HEK293T (cell line): Measurements from ENCODE around the gene NTPCR.

ENCODE experiments used
- CTCF ChIA-PET: fragments of 350-600 bp; formaldehyde crosslinking; extraction: SDS; loops from one replicate; lab custom pipeline; 2021; ENCODE audit warnings: antibody characterized with exemption, inconsistent platforms; lab: Yijun Ruan, JAX
- POLR2A ChIA-PET: fragments of 350-600 bp; formaldehyde crosslinking; extraction: SDS; loops from one replicate; lab custom pipeline; 2020; ENCODE audit warnings: antibody characterized with exemption, inconsistent platforms; lab: Yijun Ruan, JAX
- DNase-seq: peaks from one replicate; pipeline ENCODE4 v3.0.0; 2012; ENCODE audit warnings: mixed read lengths; ENCODE audit errors: extremely low spot score
- ARNT ChIP-seq: fragments of 450-650 bp; IDR thresholded peaks from 2 replicates; pipeline ENCODE4 v1.6.1; 2017; ENCODE audit warnings: mild to moderate bottlenecking
- BHLHE40 ChIP-seq: fragments of 450-650 bp; IDR thresholded peaks from 2 replicates; pipeline ENCODE4 v1.6.1; 2016; ENCODE audit warnings: mild to moderate bottlenecking, moderate library complexity, borderline replicate concordance
- CTBP1 ChIP-seq: fragments of 450-650 bp; IDR thresholded peaks from 2 replicates; pipeline ENCODE4 v1.6.1; 2016; ENCODE audit warnings: borderline replicate concordance
- ELF4 ChIP-seq: fragments of 450-650 bp; IDR thresholded peaks from 2 replicates; pipeline ENCODE4 v1.6.1; 2017; ENCODE audit warnings: antibody characterized with exemption
- FOXA1 ChIP-seq: fragments of 450-650 bp; IDR thresholded peaks from 2 replicates; pipeline ENCODE4 v1.6.1; 2016; ENCODE audit warnings: mild to moderate bottlenecking
- FOXK2 ChIP-seq: fragments of 450-650 bp; IDR thresholded peaks from 2 replicates; pipeline ENCODE4 v1.6.1; 2016; ENCODE audit warnings: mild to moderate bottlenecking
- FOXM1 ChIP-seq: fragments of 450-650 bp; IDR thresholded peaks from 2 replicates; pipeline ENCODE4 v1.6.1; 2017; ENCODE audit warnings: mild to moderate bottlenecking, borderline replicate concordance
- HDGF ChIP-seq: fragments of 450-650 bp; IDR thresholded peaks from 2 replicates; pipeline ENCODE4 v1.6.1; 2017; ENCODE audit warnings: antibody characterized with exemption, borderline replicate concordance
- L3MBTL2 ChIP-seq: fragments of 450-650 bp; conservative IDR thresholded peaks from 2 replicates; pipeline ENCODE4 v1.6.1; 2016; ENCODE audit warnings: mild to moderate bottlenecking
- LEF1 ChIP-seq: fragments of 450-650 bp; IDR thresholded peaks from 2 replicates; pipeline ENCODE4 v1.6.1; 2017; ENCODE audit warnings: mild to moderate bottlenecking, borderline replicate concordance
- NFRKB ChIP-seq: fragments of 450-650 bp; IDR thresholded peaks from 2 replicates; pipeline ENCODE4 v1.6.1; 2016; ENCODE audit warnings: mild to moderate bottlenecking, moderate library complexity
- SP1 ChIP-seq: fragments of 450-650 bp; IDR thresholded peaks from 2 replicates; pipeline ENCODE4 v1.6.1; 2017
- SUZ12 ChIP-seq: fragments of 450-650 bp; IDR thresholded peaks from 2 replicates; pipeline ENCODE4 v1.6.1; 2016; ENCODE audit warnings: mild to moderate bottlenecking
- TARDBP ChIP-seq: fragments of 450-650 bp; IDR thresholded peaks from 2 replicates; pipeline ENCODE4 v1.6.1; 2016
- ZNF384 ChIP-seq: fragments of 450-650 bp; IDR thresholded peaks from 2 replicates; pipeline ENCODE4 v1.6.1; 2016
- TF ChIP-seq, protein P1 (sequence below): fragments of 450-650 bp; IDR thresholded peaks from 2 replicates; pipeline ENCODE4 v1.6.1; 2016

NTPCR gene

DNA sequence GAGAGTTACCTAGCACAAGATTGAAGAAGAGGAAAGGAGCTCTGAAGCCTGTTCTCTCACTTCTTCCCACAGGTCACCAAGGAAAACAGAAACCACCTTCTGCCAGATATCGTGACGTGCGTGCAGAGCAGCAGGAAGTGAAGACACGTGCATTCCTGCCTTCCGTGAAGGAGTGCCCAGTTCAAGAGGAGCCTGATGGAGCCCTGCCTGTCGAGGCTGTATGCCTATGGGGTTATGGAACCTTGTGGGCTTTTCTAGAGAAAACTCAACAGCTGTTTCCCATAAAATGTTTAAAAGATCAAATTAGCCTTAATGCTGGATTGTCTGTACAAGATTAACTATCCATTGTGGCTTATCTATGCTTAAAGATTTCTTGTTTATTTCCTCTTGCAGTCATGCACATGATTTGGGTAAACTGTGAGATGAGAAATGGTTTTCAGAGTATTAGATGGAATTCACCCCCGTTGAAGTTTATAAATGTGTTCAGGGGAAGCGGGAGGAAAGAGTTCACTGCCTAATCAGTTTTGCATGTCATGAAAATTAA, 27.8 kb downstream of the NTPCR start:
- CTCF ChIA-PET: interaction anchor here (0.7 kb wide), 1 partner anchor 725 kb away, joined by 3 read pairs; no protein-coding TSS in a partner anchor

DNA sequence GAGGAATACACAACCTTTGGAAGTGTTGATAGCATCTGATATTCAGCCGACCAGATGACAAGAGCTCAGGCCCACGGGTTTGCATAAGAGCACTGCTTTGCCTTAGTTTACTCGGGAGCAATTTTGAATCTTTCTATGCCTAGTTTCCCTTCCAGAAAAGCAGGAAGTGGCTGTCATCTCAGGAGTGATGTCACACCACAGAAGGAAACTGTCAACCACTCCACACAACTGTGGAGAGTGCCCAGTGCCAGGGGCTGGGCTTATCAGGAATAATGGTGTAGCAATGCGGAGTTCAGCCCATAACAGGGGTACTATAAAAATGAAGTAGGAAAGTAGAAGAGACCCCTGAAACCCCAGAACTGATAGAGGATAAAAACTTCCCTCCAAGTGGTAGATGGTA, 28.4 kb downstream of the NTPCR start:
- no peak for DNase-seq
- CTCF ChIA-PET: no interaction called here
- POLR2A ChIA-PET: no interaction called here
- TF ChIP-seq, protein P1, sequence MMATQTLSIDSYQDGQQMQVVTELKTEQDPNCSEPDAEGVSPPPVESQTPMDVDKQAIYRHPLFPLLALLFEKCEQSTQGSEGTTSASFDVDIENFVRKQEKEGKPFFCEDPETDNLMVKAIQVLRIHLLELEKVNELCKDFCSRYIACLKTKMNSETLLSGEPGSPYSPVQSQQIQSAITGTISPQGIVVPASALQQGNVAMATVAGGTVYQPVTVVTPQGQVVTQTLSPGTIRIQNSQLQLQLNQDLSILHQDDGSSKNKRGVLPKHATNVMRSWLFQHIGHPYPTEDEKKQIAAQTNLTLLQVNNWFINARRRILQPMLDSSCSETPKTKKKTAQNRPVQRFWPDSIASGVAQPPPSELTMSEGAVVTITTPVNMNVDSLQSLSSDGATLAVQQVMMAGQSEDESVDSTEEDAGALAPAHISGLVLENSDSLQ: no peak
- TF ChIP-seq FOXM1 (no peak), NFRKB (no peak), FOXA1 (no peak), ZNF384 (no peak), TARDBP (no peak), HDGF (no peak), LEF1 (no peak)

More for the DNA sequence above, 27.8 kb downstream of the NTPCR start:
- no peak for DNase-seq
- POLR2A ChIA-PET: no interaction called here
- TF ChIP-seq NFRKB (no peak), FOXA1 (no peak), ARNT (no peak)

DNA sequence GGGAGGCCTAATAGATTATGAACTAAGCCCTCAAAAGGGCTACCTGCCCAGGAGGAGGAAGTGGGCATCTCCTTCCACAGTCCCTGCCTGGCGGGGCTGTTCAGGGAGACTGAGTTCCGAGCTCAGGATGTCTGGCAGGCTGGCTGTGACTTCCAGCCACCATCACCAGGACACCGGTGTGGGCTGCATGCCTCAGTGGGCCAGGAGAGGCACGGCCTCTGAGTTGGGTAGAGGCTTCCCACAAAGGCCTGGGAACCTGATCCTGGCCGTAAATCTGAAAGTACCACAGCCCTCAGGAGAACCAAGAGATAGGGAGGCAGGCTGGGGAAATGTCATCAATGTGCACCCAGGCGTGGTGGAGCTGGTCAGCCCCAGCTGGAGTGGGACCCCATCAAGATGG, 29.1 kb downstream of the NTPCR start:
- ChIA-PET POLR2A (no interaction called here), CTCF (no interaction called here)
- DNase-seq: no peak
- no peak for TF ChIP-seq LEF1
- TF ChIP-seq L3MBTL2: no peak
- no peak for TF ChIP-seq SUZ12
- no peak for TF ChIP-seq ARNT
- TF ChIP-seq TARDBP: no peak
- TF ChIP-seq, protein P1: no peak
- TF ChIP-seq CTBP1: no peak
- no peak for TF ChIP-seq NFRKB
- TF ChIP-seq FOXK2: no peak
- no peak for TF ChIP-seq BHLHE40
- no peak for TF ChIP-seq FOXM1
- TF ChIP-seq ELF4: no peak
- no peak for TF ChIP-seq HDGF
- no peak for TF ChIP-seq FOXA1
- TF ChIP-seq ZNF384: no peak
- no peak for TF ChIP-seq SP1

DNA sequence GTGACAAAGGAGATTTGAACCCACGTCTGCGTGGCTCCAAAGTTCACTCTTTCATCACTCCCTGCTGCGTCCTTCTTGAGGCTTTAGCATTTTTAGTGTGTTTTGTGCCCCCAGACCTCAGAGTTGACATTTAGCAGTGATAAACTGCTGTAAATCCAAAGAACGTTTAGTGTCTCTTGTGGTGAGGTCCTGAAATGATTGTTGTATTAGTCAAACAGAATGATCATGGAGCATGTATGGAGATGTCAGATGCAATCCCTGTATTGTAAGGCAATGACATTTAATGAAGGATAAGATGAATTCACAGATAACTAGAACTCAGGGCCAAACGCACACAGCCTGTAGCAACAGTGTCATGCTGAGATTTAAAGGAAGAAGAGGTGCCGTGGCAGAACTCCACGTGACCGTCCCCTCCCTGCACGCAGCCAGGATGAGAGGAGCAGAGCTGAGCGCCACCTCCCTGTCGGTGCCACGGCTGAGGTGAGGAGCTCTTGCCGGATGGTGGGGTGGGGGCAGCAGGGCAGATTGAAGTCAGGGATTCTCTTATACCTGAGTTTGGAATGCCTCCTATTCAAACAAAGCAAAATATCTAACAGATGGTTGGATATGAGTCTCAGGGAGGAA, 30.1 kb downstream of the NTPCR start:
- TF ChIP-seq TARDBP: no peak
- TF ChIP-seq CTBP1: no peak
- no peak for TF ChIP-seq BHLHE40
- TF ChIP-seq, protein P1: no peak
- TF ChIP-seq ARNT: no peak
- no peak for TF ChIP-seq LEF1
- TF ChIP-seq ELF4: no peak
- TF ChIP-seq NFRKB: no peak
- TF ChIP-seq HDGF: no peak
- no peak for TF ChIP-seq SP1
- no peak for TF ChIP-seq L3MBTL2
- no peak for DNase-seq
- CTCF ChIA-PET: no interaction called here
- POLR2A ChIA-PET: no interaction called here

DNA sequence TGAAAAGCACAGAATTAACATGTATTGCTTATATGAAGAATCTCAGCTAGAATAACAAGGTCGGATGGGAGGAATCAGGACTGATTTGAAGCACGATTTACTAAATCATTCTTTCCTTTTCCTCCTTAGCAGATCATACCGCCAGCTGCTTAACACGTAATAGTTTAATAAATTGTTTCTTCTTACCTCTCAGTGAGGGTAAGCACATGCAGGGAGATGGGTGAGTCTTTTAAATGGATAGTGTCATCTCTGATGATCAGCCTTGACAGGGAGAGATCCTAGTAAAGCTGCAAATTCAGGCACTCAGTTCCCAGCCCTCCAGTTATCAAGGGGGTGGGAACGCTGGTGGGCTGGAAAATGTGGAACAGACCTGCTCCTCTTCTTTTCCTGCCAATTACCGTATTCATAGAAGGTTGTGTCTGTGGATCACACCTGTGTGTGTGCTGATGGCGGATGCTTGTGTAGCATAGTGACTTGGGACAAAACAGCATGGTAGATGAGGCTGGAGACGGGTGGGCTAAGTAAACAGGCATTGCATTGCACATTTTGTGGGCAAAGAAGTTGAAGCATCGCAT, 30.7 kb downstream of the NTPCR start:
- DNase-seq: no peak
- TF ChIP-seq HDGF (no peak), SUZ12 (no peak), SP1 (no peak), LEF1 (no peak), ZNF384 (no peak)
- TF ChIP-seq, protein P1: no peak
- ChIA-PET POLR2A (interaction anchor here (1.1 kb wide), 1 partner anchor 31 kb away, joined by 3 read pairs; the partner anchor contains the start of gene NTPCR), CTCF (no interaction called here)

DNA sequence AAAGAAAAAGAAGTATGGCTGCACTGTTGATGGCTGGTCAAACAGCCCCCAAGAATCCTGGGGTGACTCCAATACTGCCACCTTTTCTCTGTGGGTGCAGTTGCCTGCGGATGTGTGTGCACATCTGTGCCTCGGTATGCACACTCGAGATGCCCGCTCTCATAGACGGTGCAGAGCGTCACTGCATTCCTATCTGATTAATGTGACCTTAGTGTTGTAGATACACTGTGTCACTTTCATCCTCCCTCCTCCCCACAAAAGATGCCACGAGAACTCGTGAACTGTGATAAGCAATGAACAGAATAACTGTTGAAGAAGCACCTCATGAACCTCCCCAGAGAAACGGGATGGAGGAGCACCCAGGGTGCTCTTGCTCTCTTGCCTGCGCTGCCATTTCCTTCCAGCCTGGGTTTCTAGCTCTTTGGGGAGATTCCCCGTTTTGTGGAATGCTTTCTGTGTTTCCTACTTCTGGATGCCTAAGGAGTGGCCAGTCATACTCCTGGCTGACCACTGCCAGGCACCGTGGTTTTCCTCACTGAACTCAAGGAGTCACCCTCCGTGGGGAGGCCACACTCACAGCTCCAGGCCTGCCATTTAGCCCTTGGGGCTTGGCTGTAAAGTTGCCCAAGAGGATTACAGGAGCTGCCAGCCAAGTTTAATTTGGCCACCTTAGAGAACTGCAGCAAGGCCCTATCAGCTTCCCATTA, 32.0 kb downstream of the NTPCR start:
- CTCF ChIA-PET: no interaction called here
- DNase-seq: no peak

More for the DNA sequence above, 32.0 kb downstream of the NTPCR start:
- POLR2A ChIA-PET: interaction anchor here (1.3 kb wide), 1 partner anchor 32 kb away, joined by 3 read pairs; the partner anchor contains the start of gene NTPCR
- TF ChIP-seq SUZ12: no peak
- TF ChIP-seq FOXK2: no peak
- no peak for TF ChIP-seq CTBP1
- TF ChIP-seq ARNT: no peak
- no peak for TF ChIP-seq NFRKB
- TF ChIP-seq TARDBP: no peak
- no peak for TF ChIP-seq FOXM1
- no peak for TF ChIP-seq LEF1
- no peak for TF ChIP-seq ZNF384
